Measurements from ENCODE around the gene HSPG2. TPM values are rescaled to one million over a fixed set of nuclear protein-coding genes. Genes with fewer than 3 reads are reported as not detected.
A peak's percentile ranks its signal among the peaks of the same experiment; 100 is the strongest.

The HSPG2 gene
- total and polyA plus RNA-seq, 10 of the 15 experiments (the other 5 are each of a cell fraction or from before 2014, with no cell fraction given), result 0.30 to 3.4 (median 0.73) TPM; not detected in 2

DNA sequence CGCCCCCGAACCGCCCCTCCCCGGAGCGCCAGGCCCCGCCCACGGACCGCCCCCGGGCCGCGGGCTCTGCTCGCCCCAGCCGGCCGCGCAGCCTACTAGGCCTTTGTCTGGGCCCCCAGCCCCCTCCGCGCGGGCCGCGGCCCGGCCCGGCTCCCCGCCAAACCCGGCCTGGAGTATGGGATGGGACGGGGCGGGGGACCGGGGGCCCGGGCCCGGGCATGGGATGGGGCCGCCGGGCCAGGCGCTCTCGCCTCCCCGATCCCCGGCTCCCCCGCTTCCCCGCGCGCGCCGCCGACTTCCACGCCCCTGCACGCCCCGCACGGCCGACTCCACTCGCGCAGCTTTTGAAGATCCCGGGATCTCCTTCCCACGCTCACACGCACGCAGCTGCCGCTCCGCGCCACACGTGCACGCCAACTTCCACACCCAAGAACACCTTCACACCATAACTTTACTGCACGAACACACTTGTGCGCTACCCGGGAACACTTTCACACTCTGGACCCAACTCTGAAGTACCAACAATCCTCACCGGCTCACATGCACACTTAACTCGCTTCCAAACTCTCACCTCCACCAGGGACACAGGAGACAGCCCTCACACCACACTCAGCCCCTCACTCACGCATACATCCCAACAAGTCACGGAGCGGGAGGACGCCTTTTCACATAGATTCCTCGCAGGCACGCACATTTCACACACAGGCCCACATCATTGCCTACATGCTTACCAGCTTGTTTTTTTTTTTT is 437 bp upstream of the HSPG2 start (continued):
- TF ChIP-seq STAT1 (conservative IDR thresholded peaks at IDR 0.05), result no peak
- no peak for TF ChIP-seq SMAD5 (IDR thresholded peaks at IDR 0.05; ENCODE audit: low read depth)
- TF ChIP-seq, protein P1, sequence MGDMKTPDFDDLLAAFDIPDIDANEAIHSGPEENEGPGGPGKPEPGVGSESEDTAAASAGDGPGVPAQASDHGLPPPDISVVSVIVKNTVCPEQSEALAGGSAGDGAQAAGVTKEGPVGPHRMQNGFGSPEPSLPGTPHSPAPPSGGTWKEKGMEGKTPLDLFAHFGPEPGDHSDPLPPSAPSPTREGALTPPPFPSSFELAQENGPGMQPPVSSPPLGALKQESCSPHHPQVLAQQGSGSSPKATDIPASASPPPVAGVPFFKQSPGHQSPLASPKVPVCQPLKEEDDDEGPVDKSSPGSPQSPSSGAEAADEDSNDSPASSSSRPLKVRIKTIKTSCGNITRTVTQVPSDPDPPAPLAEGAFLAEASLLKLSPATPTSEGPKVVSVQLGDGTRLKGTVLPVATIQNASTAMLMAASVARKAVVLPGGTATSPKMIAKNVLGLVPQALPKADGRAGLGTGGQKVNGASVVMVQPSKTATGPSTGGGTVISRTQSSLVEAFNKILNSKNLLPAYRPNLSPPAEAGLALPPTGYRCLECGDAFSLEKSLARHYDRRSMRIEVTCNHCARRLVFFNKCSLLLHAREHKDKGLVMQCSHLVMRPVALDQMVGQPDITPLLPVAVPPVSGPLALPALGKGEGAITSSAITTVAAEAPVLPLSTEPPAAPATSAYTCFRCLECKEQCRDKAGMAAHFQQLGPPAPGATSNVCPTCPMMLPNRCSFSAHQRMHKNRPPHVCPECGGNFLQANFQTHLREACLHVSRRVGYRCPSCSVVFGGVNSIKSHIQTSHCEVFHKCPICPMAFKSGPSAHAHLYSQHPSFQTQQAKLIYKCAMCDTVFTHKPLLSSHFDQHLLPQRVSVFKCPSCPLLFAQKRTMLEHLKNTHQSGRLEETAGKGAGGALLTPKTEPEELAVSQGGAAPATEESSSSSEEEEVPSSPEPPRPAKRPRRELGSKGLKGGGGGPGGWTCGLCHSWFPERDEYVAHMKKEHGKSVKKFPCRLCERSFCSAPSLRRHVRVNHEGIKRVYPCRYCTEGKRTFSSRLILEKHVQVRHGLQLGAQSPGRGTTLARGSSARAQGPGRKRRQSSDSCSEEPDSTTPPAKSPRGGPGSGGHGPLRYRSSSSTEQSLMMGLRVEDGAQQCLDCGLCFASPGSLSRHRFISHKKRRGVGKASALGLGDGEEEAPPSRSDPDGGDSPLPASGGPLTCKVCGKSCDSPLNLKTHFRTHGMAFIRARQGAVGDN (IDR thresholded peaks at IDR 0.05), result peak; percentile 53; the same call in 1 of the 2 replicates
- TF ChIP-seq HDGF (IDR thresholded peaks at IDR 0.05), result peak; percentile 68
- TF ChIP-seq BACH1 (IDR thresholded peaks at IDR 0.05; ENCODE audit: borderline replicate concordance), result peak; percentile 51
- TF ChIP-seq ZSCAN29 (IDR thresholded peaks at IDR 0.05), result peak; percentile 59; the same call in 1 of the 2 replicates
- TF ChIP-seq MTA3 (IDR thresholded peaks at IDR 0.05; ENCODE audit: borderline replicate concordance, low read length), result no peak
- TF ChIP-seq NR2C1 (IDR thresholded peaks at IDR 0.05), result no peak
- TF ChIP-seq, protein P2, sequence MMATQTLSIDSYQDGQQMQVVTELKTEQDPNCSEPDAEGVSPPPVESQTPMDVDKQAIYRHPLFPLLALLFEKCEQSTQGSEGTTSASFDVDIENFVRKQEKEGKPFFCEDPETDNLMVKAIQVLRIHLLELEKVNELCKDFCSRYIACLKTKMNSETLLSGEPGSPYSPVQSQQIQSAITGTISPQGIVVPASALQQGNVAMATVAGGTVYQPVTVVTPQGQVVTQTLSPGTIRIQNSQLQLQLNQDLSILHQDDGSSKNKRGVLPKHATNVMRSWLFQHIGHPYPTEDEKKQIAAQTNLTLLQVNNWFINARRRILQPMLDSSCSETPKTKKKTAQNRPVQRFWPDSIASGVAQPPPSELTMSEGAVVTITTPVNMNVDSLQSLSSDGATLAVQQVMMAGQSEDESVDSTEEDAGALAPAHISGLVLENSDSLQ (IDR thresholded peaks at IDR 0.05), result no peak
- TF ChIP-seq SP1 (IDR thresholded peaks at IDR 0.05; ENCODE audit: low read depth, low read length), result peak; percentile 18
- peak; percentile 65 for TF ChIP-seq IKZF1 (conservative IDR thresholded peaks at IDR 0.05)
- TF ChIP-seq MXI1 (IDR thresholded peaks at IDR 0.05; ENCODE audit: low read depth, low read length), result 0 out of 2 replicates have a peak, but pooled peaks have one; percentile 21
- TF ChIP-seq, protein P3, sequence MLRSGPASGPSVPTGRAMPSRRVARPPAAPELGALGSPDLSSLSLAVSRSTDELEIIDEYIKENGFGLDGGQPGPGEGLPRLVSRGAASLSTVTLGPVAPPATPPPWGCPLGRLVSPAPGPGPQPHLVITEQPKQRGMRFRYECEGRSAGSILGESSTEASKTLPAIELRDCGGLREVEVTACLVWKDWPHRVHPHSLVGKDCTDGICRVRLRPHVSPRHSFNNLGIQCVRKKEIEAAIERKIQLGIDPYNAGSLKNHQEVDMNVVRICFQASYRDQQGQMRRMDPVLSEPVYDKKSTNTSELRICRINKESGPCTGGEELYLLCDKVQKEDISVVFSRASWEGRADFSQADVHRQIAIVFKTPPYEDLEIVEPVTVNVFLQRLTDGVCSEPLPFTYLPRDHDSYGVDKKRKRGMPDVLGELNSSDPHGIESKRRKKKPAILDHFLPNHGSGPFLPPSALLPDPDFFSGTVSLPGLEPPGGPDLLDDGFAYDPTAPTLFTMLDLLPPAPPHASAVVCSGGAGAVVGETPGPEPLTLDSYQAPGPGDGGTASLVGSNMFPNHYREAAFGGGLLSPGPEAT (IDR thresholded peaks at IDR 0.05; ENCODE audit: low read depth), result no peak
- TF ChIP-seq GABPA (IDR thresholded peaks at IDR 0.05; ENCODE audit: low read depth), result no peak
- no peak for TF ChIP-seq ZBED1 (IDR thresholded peaks at IDR 0.05; ENCODE audit: borderline replicate concordance)

Measured in GM12878 (cell line).